K562 (cell line): ENCODE data around the gene RPS19BP1. TPM values are rescaled to one million over a fixed set of nuclear protein-coding genes. Genes with fewer than 3 reads are reported as not detected.

Experiments
- CEBPZ ChIP-seq: fragments of 150-350 bp; IDR thresholded peaks from 2 replicates; pipeline ENCODE4 v1.6.1; 2014; ENCODE audit warnings: low read depth, mild to moderate bottlenecking, low read length, borderline replicate concordance
- CHCHD3 ChIP-seq: fragments of 250-450 bp; sonication (Bioruptor Pico); IDR thresholded peaks from 2 replicates; pipeline ENCODE4 v2.1.2; 2022; ENCODE audit warnings: mild to moderate bottlenecking
- MTA2 ChIP-seq: fragments of 450-650 bp; IDR thresholded peaks from 2 replicates; pipeline ENCODE4 v1.6.1; 2016; ENCODE audit warnings: low read depth
- NR2F6 ChIP-seq: fragments of 450-650 bp; formaldehyde crosslinking; IDR thresholded peaks from 2 replicates; pipeline ENCODE4 v1.4.0; 2020; ENCODE audit warnings: mild to moderate bottlenecking
- RFX5 ChIP-seq: IDR thresholded peaks from 2 replicates; pipeline ENCODE4 v1.6.1; 2011; ENCODE audit warnings: low read depth, mild to moderate bottlenecking, improper control_type of control experiment, low read length
- RREB1 ChIP-seq: fragments of 250-450 bp; sonication (Bioruptor Pico); IDR thresholded peaks from 2 replicates; pipeline ENCODE4 v1.4.0; 2020
- RUNX1 ChIP-seq: sonication (generic); IDR thresholded peaks from 2 replicates; pipeline ENCODE4 v1.6.1; 2016; ENCODE audit warnings: antibody characterized with exemption, low read depth
- SRF ChIP-seq, 2 experiments: fragments of 250-450, 450-650 bp in 1 of 2; sonication (Bioruptor Pico) in 1 of 2; sonication (generic) in 1 of 2; formaldehyde crosslinking; IDR thresholded peaks; 2 replicates each; pipeline versions ENCODE4 v1.5.0 to v1.5.1; 2020 to 2022; ENCODE audit warnings: mild to moderate bottlenecking in 1 of 2, missing genetic modification reagents in 1 of 2
- THRB ChIP-seq: fragments of 450-650 bp; formaldehyde crosslinking; conservative IDR thresholded peaks from 2 replicates; pipeline ENCODE4 v1.4.0; 2022; ENCODE audit warnings: mild to moderate bottlenecking, missing genetic modification characterization
- ZNF253 ChIP-seq: fragments of 250-450 bp; sonication (Bioruptor Pico); conservative IDR thresholded peaks from 2 replicates; pipeline ENCODE4 v1.6.1; 2021; ENCODE audit warnings: mild to moderate bottlenecking
- ZNF586 ChIP-seq: fragments of 450-650 bp; formaldehyde crosslinking; conservative IDR thresholded peaks from 2 replicates; pipeline ENCODE4 v1.4.0; 2020; ENCODE audit warnings: mild to moderate bottlenecking, moderate library complexity
- ZNF76 ChIP-seq: fragments of 250-450 bp; sonication (Bioruptor Pico); IDR thresholded peaks from 2 replicates; pipeline ENCODE4 v1.4.0; 2020; ENCODE audit warnings: mild to moderate bottlenecking, moderate library complexity, borderline replicate concordance
- ZNF766 ChIP-seq: fragments of 200-800 bp; sonication (Bioruptor generic); conservative IDR thresholded peaks from 2 replicates; pipeline ENCODE4 v1.6.1; 2016; ENCODE audit warnings: missing genetic modification characterization, missing compliant biosample characterization
- polyA plus RNA-seq, 8 experiments: library from polyadenylated mRNA; depleted of rRNA in 4 of 8; stranded (reverse) in 5 of 8; unstranded in 3 of 8; fragments of >200 nt; fragmentation: Nextera tagmentation in 2 of 8; fragmentation: Illumina TruSeq in 1 of 8; extraction: Ambion mirVana in 2 of 8; extraction: Trizol in 1 of 8; gene quantifications; 2 replicates each; pipeline versions ENCODE4 v1.2.1 to v1.2.3, GENCODE V29; 2011 to 2014; ENCODE audit warnings: inconsistent platforms in 1 of 8, missing spikeins in 1 of 8
- total RNA-seq, 7 experiments: library from RNA; depleted of rRNA in 6 of 7; stranded (reverse); fragments of >200 nt in 6 of 7; fragmentation: Illumina TruSeq in 2 of 7; extraction: Trizol in 2 of 7; gene quantifications; 2 replicates each; pipeline versions ENCODE4 v1.2.1 to v1.2.3, GENCODE V29; 2011 to 2021; ENCODE audit warnings: low replicate concordance in 1 of 7

Gene RPS19BP1
- total and polyA plus RNA-seq, 9 of the 15 experiments (the other 6 are each of a cell fraction or from before 2014, with no cell fraction given), result 3.0 to 223 (median 84.3) TPM

GRCh38 chr22:39528681-39529486, 3.7 kb downstream of the RPS19BP1 start (continued):
- no peak for TF ChIP-seq THRB (CRISPR knock-in tag)
- no peak for TF ChIP-seq CEBPZ
- no peak for TF ChIP-seq NR2F6
- TF ChIP-seq CHCHD3 (CRISPR knock-in tag), result no peak
- peak; percentile 76; the same call in 1 of the 2 replicates for TF ChIP-seq RFX5
- TF ChIP-seq ZNF253 (CRISPR knock-in tag), result no peak
- TF ChIP-seq SRF (CRISPR knock-in tag; IDR thresholded peaks at IDR 0.05), result no peak
- 0 out of 2 replicates have a peak, but pooled peaks have one; percentile 26 for TF ChIP-seq ZNF76 (CRISPR knock-in tag)
- TF ChIP-seq ZNF586 (CRISPR knock-in tag), result no peak
- no peak for TF ChIP-seq MTA2
- no peak for TF ChIP-seq RUNX1
- peak; percentile 68; the same call in 1 of the 2 replicates for TF ChIP-seq RREB1 (CRISPR knock-in tag)
- no peak for TF ChIP-seq ZNF766 (CRISPR knock-in tag)
